NCI-H187 treated with DMSO at 0.1 percent for 48 hours (cell line): ENCODE results near the gene DNAH2.
"Not testable (repeated sequence)": the region's sequence is repeated elsewhere in the genome, so short reads cannot be mapped to it uniquely, and the experiment has no call there.

Source experiments
- DNase-seq: peaks from one replicate; lab custom pipeline; 2025; lab: John Stamatoyannopoulos, UW

The DNAH2 gene

DNA sequence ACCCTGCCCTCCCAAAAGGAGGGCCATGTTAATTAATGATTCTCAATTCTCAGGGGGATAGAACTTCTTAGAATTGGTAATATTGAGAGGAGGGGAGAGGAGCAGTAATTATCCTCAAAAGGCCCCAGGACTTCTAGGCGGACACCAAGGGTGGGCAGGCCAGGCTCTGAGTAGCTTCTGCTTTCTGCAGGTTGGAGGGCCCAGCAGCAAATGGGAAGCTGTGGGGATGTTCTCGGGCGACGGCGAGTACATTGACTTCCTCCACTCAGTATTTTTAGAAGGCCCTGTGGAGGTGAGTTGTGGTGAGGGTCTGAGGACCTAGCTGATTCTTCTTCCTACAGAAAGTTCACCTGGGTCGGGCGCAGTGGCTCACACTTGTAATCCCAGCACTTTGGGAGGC, 57.5 kb downstream of the DNAH2 start:
- no peak for DNase-seq

DNA sequence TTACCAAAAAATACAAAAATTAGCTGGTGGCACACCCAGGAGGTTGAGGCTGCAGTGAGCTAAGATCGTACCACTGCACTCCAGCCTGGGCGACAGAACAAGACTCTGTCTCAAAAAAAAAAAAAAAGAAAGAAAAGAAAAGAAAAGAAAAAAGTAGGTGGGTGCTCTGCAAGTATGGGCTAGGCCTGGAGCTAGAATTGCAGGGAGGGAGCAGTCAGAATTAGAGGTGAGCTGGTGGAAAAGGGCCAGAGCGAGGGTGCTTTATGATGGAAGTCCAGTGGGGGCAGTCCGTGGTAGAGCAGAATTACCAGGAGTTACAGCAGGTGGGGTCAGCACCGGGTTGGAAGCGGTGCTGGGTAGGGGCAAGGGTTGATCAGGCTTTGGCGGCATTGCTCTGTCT, 59.5 kb downstream of the DNAH2 start:
- DNase-seq, result no peak

DNA sequence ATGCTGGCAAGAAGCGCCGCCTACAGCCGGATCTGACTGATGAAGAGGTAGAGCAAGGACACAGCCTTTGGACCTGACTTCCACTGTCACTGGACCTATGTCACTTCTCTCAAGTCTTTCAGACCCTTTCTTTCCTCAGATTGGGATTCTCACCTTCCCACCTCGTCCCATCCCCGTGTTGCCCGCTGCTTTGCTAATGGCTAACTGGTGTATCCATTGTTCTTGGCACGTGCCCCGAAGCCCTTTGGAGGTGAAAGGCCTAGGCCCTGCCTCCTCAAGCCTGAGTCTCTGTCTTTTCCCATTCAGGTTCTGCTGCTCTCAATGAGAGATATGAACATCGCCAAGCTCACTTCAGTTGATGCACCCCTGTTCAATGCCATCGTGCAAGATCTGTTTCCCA, 63.2 kb downstream of the DNAH2 start:
- no peak for DNase-seq

DNA sequence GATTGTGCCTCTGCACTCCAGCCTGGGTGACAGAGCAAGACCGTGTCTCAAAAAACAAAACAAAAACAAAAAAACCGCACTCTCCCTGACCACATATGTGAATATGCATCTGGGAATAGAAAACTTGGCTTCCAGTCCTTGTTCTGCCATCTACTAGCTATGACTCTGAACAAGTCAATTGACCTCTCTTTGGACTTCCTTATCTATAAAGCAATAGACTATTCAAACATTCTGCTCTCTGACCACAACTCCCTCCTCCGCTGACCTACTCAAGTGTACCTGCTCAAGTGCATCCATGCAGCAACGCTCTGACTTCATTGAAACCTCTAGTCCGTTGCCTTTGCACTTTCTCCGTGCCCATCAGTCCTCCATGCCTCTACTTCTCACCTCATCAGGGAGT, 63.9 kb downstream of the DNAH2 start:
- DNase-seq, result no peak

DNA sequence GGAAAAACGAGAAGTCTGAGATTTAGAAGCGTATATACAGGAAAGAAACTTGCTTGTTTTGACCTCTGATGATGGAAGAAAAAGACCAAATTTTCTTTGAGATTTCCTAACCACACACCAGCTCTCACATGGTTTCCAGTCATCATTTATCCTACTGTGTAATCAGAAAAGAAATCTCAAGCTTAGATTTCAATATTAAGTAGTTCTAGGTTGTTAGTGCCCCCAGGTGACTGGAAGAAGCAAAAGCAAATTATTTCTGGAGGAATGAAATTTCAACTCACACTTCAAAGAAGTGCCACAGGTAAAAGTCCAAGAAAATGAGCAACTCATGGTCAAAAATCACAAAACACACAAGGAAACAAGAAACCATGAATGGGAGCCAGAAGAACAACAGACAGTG, 64.7 kb downstream of the DNAH2 start:
- no peak for DNase-seq

DNA sequence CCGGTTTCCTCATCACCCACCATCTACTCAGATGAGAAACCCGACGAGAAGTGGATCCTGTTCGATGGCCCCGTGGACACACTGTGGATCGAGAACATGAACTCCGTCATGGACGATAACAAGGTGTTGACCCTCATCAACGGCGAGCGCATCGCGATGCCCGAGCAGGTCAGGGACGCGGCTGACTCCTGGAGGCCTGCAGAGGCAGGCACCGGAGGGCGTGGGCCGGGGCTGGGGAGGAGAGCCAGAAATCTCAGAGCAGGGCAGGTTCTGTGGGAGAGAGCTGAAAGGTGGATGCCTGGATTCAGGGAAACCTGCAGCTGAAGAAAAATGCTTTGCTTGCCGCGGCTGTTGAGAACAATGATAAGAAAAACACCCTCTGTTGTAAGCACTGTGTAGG, 69.3 kb downstream of the DNAH2 start:
- no peak for DNase-seq

DNA sequence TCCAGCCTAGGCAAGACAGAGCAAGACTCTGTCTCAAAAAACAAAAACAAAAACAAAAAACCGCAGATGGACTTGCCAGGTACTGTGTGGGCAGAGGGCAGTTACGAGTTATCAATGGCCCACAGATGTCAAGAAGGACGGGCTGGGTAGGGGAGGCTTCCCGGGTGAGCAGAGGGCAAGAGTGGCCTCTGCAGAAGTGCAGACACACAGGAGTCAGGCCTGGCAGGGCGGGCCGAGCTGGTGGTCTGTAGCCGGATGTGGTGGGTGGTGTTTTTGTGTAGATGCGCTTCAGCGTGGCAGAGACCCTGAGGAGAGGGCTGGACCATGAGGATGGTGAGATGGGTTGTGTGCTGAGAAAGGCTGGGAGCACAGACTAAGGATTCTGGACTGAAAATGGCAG, 71.6 kb downstream of the DNAH2 start:
- no peak for DNase-seq

DNA sequence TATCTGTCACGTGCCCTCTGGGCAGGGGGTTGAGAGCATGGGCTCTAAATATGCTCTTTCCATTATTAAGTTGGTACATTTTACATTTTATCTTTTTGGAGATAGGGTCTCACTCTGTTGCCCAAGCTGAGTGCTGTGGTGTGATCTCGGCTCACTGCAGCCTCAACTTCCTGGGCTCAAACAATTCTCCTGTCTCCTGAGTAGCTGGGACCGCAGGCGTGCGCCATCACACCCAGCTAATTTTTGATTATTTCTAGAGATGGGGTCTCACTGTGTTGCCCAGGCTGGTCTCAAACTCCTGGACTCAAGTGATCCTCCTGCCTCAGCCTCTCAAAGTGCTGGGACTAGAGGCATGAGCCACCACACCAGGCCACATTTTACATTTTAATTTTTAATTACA, 72.6 kb downstream of the DNAH2 start:
- DNase-seq, result no peak

DNA sequence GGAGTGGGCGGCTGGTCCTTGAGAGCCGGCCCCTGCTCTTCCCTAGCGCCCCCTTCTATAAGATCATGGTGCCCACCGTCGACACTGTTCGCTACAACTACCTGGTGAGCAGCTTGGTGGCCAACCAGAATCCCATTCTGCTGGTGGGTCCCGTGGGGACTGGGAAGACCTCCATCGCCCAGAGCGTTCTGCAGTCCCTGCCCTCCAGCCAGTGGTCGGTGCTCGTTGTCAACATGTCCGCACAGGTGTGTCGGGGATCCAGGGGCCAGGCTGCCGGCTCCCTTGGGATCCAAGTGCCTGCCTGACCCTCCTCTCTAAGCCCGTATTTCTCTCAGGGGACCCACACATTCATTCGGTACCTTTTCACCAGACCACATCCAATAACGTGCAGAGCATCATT, 75.1 kb downstream of the DNAH2 start:
- no peak for DNase-seq

DNA sequence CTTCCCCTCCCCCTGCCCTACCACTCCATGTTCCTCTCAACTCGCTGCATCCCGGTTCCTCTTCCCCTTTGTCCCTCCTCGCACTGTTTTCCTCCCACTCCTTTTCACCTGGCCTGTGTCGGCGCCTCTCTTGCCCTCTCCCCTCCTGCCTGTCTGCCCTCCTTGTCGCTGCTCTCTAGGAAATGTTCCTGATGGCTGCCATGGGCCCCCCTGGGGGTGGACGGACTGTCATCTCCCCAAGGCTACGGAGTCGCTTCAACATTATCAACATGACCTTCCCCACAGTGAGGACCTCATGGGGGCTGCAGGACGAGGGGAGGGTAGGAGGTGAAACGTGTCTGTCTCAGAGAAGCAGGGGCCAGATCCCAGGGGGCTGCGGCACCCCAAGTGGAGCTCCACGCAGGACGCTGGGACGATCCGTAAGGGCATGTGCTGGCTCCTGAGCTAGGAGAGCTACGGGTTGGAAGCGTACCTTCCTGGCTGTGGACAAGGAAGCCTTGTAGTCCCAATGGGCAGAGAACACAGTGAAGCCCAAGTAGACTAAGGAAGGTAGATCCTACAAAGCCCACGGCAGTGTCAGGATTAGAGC, 76.6 kb downstream of the DNAH2 start:
- DNase-seq, result no peak

DNA sequence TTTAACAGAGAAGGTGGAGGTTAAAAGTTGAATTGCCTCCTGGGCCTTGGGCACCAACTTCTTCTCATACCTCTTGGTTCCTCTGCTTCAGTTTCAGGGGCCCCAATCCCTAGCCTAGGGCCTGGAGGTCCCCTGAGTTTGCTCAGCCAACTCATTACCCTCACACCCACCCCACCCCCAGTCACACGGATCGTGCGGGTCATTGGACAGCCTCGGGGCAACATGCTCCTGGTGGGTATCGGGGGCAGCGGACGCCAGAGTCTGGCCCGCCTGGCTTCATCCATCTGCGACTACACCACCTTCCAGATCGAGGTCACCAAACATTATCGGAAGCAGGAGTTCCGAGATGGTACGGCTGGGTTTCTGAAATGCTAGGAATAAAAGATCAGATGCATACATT, 80.4 kb downstream of the DNAH2 start:
- DNase-seq, result no peak

DNA sequence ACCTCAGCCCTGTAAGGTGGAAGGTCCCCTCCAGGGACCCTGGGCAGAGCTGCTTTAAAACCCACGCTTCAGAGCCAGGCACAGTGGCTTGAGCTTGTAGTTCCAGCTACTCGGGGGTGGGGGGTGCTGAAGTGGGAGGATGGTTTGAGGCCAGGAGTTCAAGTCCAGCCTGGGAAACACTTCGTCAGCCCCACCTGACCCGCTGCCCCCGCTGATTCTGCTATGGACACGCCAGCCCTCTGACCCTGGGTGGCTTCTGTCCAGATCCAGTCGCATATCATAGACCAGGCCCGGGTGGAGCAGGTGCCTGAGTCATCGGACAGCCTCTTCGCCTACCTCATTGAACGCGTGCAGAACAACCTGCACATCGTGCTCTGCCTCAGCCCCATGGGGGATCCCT, 81.3 kb downstream of the DNAH2 start:
- no peak for DNase-seq

DNA sequence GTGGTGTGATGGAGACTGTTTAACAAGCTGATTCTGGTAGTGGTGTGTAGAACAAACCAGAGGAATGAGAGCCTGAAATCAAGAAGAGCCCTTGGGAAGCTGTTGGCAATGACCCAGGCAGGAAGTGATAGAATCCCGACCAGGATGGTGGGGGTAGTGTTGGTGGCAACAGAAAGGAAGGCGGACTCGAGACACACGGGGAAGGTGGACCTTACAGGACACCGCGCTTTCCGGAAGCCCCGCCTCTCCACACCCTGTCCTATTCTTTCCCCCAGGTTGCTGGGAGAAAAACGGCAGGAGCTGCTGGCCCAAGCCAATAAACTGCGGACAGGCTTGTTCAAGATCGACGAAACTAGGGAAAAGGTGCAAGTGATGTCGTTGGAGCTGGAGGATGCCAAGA, 86.4 kb downstream of the DNAH2 start:
- no peak for DNase-seq

DNA sequence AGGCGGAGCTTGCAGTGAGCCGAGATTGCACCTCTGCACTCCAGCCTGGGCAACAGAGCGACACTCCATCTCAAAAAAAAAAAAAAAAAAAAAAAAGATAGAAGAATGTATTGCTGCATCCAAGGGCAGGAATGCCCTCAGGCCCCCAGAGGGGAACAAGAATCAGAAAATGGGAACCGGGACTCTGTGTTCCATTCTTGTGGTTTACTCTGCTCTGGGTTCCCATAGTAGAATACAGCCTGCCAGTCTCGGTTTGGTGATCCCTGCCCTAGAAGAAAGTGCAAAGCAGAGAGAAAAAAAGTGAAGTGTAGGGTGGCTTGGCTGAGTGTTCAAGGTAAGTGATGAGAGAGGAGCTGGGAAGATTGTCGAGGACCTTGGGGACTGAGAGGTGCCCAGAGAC, 89.0 kb downstream of the DNAH2 start:
- no peak for DNase-seq

DNA sequence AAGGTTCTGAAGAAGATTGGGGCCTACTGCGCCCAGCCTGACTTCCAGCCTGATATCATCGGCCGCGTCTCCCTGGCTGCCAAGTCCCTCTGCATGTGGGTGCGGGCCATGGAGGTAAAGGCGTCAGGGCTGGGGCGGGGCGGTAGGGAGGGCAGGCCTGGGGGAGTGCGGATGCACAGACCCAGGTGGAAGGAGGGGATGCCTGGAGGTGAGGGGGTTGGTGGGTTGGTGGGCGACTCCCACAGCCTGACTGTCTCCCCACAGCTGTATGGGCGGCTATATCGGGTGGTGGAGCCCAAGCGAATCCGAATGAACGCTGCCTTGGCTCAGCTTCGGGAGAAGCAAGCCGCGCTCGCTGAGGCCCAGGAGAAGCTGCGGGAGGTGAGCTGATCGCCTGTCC, 89.7 kb downstream of the DNAH2 start:
- no peak for DNase-seq

DNA sequence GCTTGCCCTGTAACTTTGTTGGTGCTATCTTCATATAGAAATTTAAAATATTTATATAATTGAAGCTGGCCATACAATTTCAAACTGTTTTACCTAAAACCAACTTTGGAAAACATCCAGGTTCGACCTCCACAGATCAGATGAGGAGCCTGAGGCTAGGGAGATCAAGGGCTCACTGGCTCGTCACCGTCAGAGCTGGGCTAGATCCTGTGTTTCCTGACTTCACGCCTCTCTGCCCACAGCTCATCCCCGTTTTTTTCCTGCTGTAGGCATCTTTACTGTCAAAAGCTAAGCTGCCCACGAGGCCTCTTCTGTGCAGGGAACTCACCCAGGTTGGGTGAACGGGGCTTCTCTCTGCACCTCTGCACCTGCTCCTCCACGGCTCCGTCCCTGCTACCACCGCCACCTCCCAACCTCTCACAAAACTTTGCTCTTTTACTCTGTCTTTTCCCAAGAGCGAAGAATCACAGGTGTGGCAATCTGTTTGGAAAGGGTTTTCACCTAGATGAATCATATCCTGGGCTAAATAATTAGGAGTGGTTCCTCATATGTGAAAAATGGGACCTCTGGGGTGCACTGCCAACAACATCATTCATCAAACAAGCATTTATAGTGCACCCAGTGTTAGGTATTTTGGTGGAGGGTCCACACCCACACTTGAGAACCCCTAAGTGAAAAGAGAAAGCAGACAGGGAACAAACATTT, 91.7 kb downstream of the DNAH2 start:
- DNase-seq, result no peak

DNA sequence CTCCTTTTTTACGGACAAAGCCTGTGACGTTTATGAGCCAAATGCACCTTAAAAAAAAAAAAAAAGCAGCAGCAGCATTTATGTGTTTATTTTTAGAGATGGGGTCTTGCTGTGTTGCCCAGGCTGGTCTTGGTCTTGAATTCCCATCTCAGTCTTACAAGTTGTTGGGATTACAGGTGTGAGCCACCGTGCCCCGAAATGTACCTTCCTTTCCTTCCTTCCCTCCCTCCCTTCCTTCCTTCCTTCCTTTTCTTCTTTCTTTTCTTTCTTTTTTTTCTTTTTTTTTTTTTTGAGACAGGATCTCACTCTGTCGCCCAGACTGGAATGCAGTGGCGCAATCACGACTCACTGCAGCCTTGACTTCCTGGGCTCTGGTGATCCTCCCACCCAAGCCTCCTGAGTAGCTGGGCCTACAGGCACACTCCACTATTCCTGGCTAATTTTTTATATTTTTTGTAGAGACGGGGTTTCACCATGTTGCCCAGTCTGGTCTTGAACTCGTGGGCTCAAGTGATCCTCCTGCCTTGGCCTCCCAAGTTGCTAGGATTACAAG, 92.3 kb downstream of the DNAH2 start:
- not testable (repeated sequence) for DNase-seq

DNA sequence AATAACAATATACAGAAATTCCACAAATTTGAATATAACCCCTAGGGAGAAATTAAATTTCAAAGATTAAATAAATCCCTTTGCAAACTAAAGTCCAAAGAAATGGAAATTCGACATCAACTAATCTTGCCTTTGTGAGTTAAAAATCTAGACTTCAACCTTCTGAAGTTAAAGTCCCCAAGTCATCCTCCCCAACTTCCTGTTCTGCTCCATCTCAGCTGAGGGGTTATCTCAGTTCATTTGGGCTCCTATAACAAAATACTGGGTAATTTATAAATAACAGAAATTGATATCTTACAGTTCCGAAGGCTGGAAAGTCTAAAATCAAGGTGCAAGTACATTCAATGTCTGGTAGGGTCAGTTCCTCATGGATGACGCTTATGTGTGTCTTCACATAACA, 93.7 kb downstream of the DNAH2 start:
- DNase-seq, result no peak

DNA sequence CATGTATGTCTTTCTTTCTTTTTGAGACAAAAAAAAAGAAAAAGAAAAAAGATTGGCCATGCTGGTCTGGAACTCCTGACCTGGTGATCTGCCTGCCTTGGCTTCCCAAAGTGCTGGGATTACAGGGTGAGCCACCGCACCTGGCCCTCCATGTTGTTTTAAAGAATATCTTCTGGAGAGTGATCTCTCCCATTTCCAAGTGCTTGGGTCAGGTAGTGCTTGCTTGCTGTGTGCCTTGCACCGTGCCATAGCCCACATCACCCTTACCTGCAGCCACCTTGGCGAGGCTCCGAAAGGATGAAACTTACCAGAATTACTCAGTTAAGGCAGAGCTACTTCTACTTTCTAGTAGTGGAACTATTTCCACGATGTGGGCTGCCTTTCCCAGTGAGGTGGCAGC, 97.4 kb downstream of the DNAH2 start:
- no peak for DNase-seq

DNA sequence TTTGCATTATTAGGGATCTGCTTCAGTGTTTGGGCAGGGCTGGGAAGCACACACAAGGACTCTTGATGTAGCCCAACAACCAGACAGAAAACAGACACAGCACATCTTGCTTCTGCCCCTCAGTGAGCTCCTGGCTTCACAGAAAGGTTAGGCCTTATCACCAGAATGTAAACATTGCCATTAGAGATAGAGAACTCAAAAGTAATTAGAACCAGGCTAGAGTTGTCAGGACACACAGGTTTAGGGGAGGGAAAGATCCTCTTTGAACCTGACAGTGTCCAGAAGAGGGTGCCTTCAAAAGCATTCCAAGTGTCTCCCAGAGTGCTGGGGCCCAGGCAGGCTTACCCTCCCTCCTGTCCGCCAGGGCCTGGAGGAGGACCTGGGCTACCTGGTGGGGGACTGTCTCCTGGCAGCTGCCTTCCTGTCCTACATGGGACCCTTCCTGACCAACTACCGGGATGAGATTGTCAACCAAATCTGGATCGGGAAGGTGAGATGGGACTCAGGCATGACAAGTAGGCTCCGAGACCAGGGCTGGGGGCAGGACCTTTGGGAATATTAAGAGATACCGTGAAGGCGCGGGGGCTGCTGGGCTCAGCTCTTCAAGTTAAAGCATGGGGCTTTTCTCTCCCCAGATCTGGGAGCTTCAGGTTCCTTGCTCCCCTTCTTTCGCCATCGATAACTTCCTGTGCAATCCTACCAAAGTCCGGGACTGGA, 99.5 kb downstream of the DNAH2 start:
- DNase-seq, result no peak

DNA sequence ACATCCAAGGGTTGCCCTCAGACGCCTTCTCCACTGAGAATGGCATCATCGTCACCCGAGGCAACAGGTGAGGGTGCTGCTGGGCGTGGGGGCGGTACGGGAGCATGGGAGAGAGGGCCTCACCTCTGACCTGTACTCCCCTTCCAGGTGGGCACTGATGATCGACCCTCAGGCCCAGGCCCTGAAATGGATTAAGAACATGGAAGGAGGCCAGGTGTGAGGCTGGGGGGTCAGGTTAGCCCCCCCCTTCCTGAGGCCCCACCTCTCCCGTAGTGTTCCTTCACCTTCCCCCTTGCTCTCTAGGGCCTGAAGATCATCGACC, 100.1 kb downstream of the DNAH2 start:
- DNase-seq, result no peak

DNA sequence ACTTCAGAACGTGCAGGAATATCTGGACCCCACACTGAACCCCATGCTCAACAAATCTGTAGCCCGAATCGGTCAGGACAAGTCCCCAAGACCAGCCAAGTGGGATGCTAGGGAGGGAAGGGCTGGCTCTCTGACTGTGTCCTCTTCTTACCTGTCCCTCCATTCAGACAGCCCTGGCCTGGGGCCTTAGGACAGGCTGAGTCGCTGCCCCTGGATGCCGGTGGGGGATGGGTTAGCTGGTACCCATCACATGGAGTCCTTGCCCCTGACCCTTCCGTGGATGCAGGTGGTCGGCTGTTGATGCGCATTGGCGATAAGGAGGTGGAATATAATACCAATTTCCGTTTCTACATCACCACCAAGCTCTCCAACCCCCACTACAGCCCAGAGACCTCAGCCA, 100.5 kb downstream of the DNAH2 start:
- DNase-seq, result no peak
